RWPE1 (cell line): ENCODE data around the gene ERF.
A peak's percentile ranks its signal among the peaks of the same experiment; 100 is the strongest.

ENCODE experiments used
- CTCF ChIA-PET: fragments of 350-600 bp; sonication (Branson Sonifier 250); formaldehyde crosslinking; extraction: SDS; loops from one replicate; lab custom pipeline; 2021; lab: Yijun Ruan, JAX
- POLR2A ChIA-PET: fragments of 400-600 bp; formaldehyde crosslinking; extraction: SDS; loops from one replicate; lab custom pipeline; 2020; ENCODE audit warnings: antibody characterized with exemption; ENCODE audit not compliant: low non-redundant PET; lab: Yijun Ruan, JAX
- DNase-seq: peaks from one replicate; pipeline ENCODE4 v3.0.0; 2012; ENCODE audit warnings: low spot score
- H3K27ac ChIP-seq: fragments of 450-650 bp; 2 replicates; pipeline ENCODE4 v1.5.1; 2017
- TF ChIP-seq, protein P1 (sequence below): fragments of 450-650 bp; conservative IDR thresholded peaks from 2 replicates; pipeline ENCODE4 v1.5.1; 2017; ENCODE audit warnings: low read depth, mild to moderate bottlenecking

Gene ERF

DNA sequence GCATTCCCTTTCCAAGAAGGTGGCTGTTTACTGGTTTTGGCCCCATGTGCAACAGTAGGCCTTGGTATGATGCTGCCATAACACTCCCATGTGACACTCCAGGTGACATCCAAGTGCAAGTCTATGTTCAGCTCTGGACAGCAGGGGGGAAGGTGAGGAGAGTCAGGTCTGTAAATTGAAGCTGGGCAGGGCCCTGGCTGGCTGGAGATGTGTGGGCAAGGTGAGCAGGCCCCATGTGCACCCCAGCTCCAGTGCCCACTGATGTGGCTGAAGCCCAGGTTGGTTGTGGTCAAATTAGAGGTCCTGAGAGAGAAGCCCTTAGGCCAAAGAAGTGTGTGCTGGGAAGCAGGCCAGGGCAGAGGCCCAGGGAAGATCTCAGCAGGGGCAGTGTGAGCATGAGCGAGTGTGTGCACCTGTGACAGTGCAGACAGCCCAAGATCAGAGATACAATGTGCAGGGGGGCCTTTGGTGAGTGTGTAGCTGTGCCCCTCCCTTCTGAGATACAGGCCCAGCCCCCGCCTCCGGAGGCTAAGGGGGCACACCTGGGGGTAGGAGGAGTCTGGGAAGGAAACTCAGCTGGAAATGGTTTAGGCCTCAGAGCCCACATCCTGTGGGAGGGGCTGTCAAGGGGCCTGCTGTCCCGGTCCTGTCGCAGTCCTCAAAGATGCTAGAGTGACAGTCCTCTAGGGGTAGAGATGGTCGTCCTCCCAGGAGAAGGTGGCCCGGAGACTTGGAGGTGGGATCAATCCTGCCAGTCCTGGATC, 56.1 kb downstream of the ERF start:
- CTCF ChIA-PET, result interaction anchor here (0.6 to 0.9 kb wide), 3 partner anchors 7 to 76 kb away, joined by 3 to 4 read pairs (median 3); no protein-coding TSS in a partner anchor
- POLR2A ChIA-PET, result interaction anchor here (0.6 kb wide), 1 partner anchor 29 kb away, joined by 3 read pairs; no protein-coding TSS in a partner anchor
- peak overlapping the region; percentile 96 for H3K27ac ChIP-seq
- TF ChIP-seq, protein P1, sequence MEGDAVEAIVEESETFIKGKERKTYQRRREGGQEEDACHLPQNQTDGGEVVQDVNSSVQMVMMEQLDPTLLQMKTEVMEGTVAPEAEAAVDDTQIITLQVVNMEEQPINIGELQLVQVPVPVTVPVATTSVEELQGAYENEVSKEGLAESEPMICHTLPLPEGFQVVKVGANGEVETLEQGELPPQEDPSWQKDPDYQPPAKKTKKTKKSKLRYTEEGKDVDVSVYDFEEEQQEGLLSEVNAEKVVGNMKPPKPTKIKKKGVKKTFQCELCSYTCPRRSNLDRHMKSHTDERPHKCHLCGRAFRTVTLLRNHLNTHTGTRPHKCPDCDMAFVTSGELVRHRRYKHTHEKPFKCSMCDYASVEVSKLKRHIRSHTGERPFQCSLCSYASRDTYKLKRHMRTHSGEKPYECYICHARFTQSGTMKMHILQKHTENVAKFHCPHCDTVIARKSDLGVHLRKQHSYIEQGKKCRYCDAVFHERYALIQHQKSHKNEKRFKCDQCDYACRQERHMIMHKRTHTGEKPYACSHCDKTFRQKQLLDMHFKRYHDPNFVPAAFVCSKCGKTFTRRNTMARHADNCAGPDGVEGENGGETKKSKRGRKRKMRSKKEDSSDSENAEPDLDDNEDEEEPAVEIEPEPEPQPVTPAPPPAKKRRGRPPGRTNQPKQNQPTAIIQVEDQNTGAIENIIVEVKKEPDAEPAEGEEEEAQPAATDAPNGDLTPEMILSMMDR, result no peak
- no peak for DNase-seq
